Measurements from ENCODE around the gene SPIRE1.

SPIRE1 gene

GRCh38 chr18:12476955-12477354 lies 181.0 kb downstream of the SPIRE1 start:
- H3K4me3 ChIP-seq (ENCODE audit: low read length) = no peak overlapping the region
- no peak for TF ChIP-seq CTCF (conservative IDR thresholded peaks at IDR 0.05; ENCODE audit: low read depth, low read length)
- DNase-seq (ENCODE audit: low read depth) = no peak

GRCh38 chr18:12474876-12475275 lies 183.0 kb downstream of the SPIRE1 start:
- no peak overlapping the region for H3K4me3 ChIP-seq (ENCODE audit: low read length)
- TF ChIP-seq CTCF (conservative IDR thresholded peaks at IDR 0.05; ENCODE audit: low read depth, low read length) = no peak
- no peak for DNase-seq (ENCODE audit: low read depth)

GRCh38 chr18:12474146-12474545 lies 183.8 kb downstream of the SPIRE1 start:
- DNase-seq (ENCODE audit: low read depth) = no peak
- TF ChIP-seq CTCF (conservative IDR thresholded peaks at IDR 0.05; ENCODE audit: low read depth, low read length) = no peak
- no peak overlapping the region for H3K4me3 ChIP-seq (ENCODE audit: low read length)

- no peak for TF ChIP-seq CTCF (conservative IDR thresholded peaks at IDR 0.05; ENCODE audit: low read depth, low read length)
- H3K4me3 ChIP-seq (ENCODE audit: low read length) = no peak overlapping the region
- DNase-seq (ENCODE audit: low read depth) = no peak
These were observed 187.4 kb downstream of the SPIRE1 start for GRCh38 chr18:12470382-12471075.

- no peak for TF ChIP-seq CTCF (conservative IDR thresholded peaks at IDR 0.05; ENCODE audit: low read depth, low read length)
- no peak for DNase-seq (ENCODE audit: low read depth)
- no peak overlapping the region for H3K4me3 ChIP-seq (ENCODE audit: low read length)
These were observed 189.5 kb downstream of the SPIRE1 start for GRCh38 chr18:12468445-12468844.

GRCh38 chr18:12464731-12465130 lies 193.2 kb downstream of the SPIRE1 start:
- no peak overlapping the region for H3K4me3 ChIP-seq (ENCODE audit: low read length)
- DNase-seq (ENCODE audit: low read depth) = no peak
- no peak for TF ChIP-seq CTCF (conservative IDR thresholded peaks at IDR 0.05; ENCODE audit: low read depth, low read length)

GRCh38 chr18:12463191-12463590 lies 194.7 kb downstream of the SPIRE1 start:
- no peak for TF ChIP-seq CTCF (conservative IDR thresholded peaks at IDR 0.05; ENCODE audit: low read depth, low read length)
- no peak overlapping the region for H3K4me3 ChIP-seq (ENCODE audit: low read length)
- no peak for DNase-seq (ENCODE audit: low read depth)
